GM19023 (cell line): ENCODE measurements around the gene CCDC78.

Source experiments
- ATAC-seq: cut with Tn5 transposase; IDR thresholded peaks from one replicate; pipeline ENCODE4 v1.9.1; 2021; ENCODE audit warnings: mild to moderate bottlenecking, moderate library complexity; ENCODE audit not compliant: unreplicated experiment

Gene CCDC78

GRCh38 chr16:725463-726187 lies 618 bp downstream of the CCDC78 start:
- ATAC-seq, result no peak

- ATAC-seq, result no peak
Measured at GRCh38 chr16:725041-725376, 1.2 kb downstream of the CCDC78 start.

- no peak for ATAC-seq
Measured at GRCh38 chr16:724188-725040, 1.8 kb downstream of the CCDC78 start.

- ATAC-seq, result no peak
Measured at GRCh38 chr16:723695-724094, 2.5 kb downstream of the CCDC78 start.

GRCh38 chr16:722835-723633 lies 3.2 kb downstream of the CCDC78 start:
- no peak for ATAC-seq

GRCh38 chr16:721765-722540 lies 4.3 kb downstream of the CCDC78 start:
- no peak for ATAC-seq

GRCh38 chr16:720990-721764 lies 5.1 kb downstream of the CCDC78 start, which contains the start of gene ANTKMT:
TSS of gene ANTKMT (plus strand) at chr16:721146. CDS start at chr16:721275, 129 bp downstream.
- ATAC-seq, result peak; percentile 72

- peak; percentile 18 for ATAC-seq
Measured at GRCh38 chr16:720447-720989, 5.7 kb downstream of the CCDC78 start.

GRCh38 chr16:719815-720446 lies 6.3 kb downstream of the CCDC78 start:
- ATAC-seq, result no peak

- no peak for ATAC-seq
Measured at GRCh38 chr16:718922-719321, 7.3 kb downstream of the CCDC78 start.

GRCh38 chr16:718389-718788 lies 7.9 kb downstream of the CCDC78 start:
- no peak for ATAC-seq

GRCh38 chr16:717450-718245 lies 8.6 kb downstream of the CCDC78 start:
- no peak for ATAC-seq

- no peak for ATAC-seq
Measured at GRCh38 chr16:716768-717325, 9.4 kb downstream of the CCDC78 start.

- no peak for ATAC-seq
Measured at GRCh38 chr16:716200-716568, 10.1 kb downstream of the CCDC78 start.

- ATAC-seq, result no peak
Measured at GRCh38 chr16:715477-716199, 10.6 kb downstream of the CCDC78 start.

GRCh38 chr16:714558-715476 lies 11.4 kb downstream of the CCDC78 start, which contains the start of gene METRN:
TSS of gene METRN (plus strand) at chr16:715118. CDS start at chr16:715290, 172 bp downstream.
- peak; percentile 69 for ATAC-seq
